SK-N-SH treated with all-trans-retinoic acid at 6 μM for 48 hours (cell line): ENCODE measurements around the gene NRSN1.

ENCODE experiments used
- ATAC-seq: fragments of 200-7000 bp; cut with Tn5 transposase; 3 replicates; pipeline ENCODE4 v1.9.1; 2020; ENCODE audit warnings: mild to moderate bottlenecking, moderate library complexity
- ARNTL ChIP-seq: fragments of 450-650 bp; formaldehyde crosslinking; IDR thresholded peaks from 2 replicates; pipeline ENCODE4 v1.5.0; 2020; ENCODE audit warnings: low read depth, mild to moderate bottlenecking, moderate library complexity, borderline replicate concordance
- BACH2 ChIP-seq: fragments of 250-450 bp; sonication (Bioruptor Pico); IDR thresholded peaks from 2 replicates; pipeline ENCODE4 v1.9.0; 2021; ENCODE audit warnings: mild to moderate bottlenecking, borderline replicate concordance
- CREB5 ChIP-seq: fragments of 250-450 bp; sonication (Bioruptor Pico); IDR thresholded peaks from 2 replicates; pipeline ENCODE4 v1.5.1; 2020; ENCODE audit warnings: low read depth, mild to moderate bottlenecking, moderate library complexity
- CSDC2 ChIP-seq: fragments of 250-450 bp; sonication (Bioruptor Pico); IDR thresholded peaks from 2 replicates; pipeline ENCODE4 v1.5.0; 2020; ENCODE audit warnings: mild to moderate bottlenecking, moderate library complexity
- ESRRG ChIP-seq: fragments of 250-450 bp; sonication (Bioruptor Pico); IDR thresholded peaks from 2 replicates; pipeline ENCODE4 v1.6.1; 2021; ENCODE audit warnings: mild to moderate bottlenecking
- GLIS3 ChIP-seq: fragments of 250-450 bp; sonication (Bioruptor Pico); IDR thresholded peaks from 2 replicates; pipeline ENCODE4 v1.5.0; 2020; ENCODE audit warnings: mild to moderate bottlenecking, moderate library complexity
- ISL1 ChIP-seq: fragments of 250-450 bp; sonication (Bioruptor Pico); IDR thresholded peaks from 2 replicates; pipeline ENCODE4 v2.1.2; 2022; ENCODE audit warnings: mild to moderate bottlenecking, moderate library complexity
- OSR1 ChIP-seq: fragments of 250-450 bp; sonication (Bioruptor Pico); IDR thresholded peaks from 2 replicates; pipeline ENCODE4 v1.8.0; 2022; ENCODE audit warnings: moderate library complexity, mild to moderate bottlenecking, inconsistent platforms
- PATZ1 ChIP-seq: fragments of 250-450 bp; sonication (Bioruptor Pico); IDR thresholded peaks from 2 replicates; pipeline ENCODE4 v1.8.0; 2020; ENCODE audit warnings: mild to moderate bottlenecking, moderate library complexity, borderline replicate concordance
- POU6F1 ChIP-seq: fragments of 250-450 bp; sonication (Bioruptor Pico); IDR thresholded peaks from 2 replicates; pipeline ENCODE4 v1.8.0; 2021; ENCODE audit warnings: low read depth, mild to moderate bottlenecking, moderate library complexity, borderline replicate concordance
- PPARA ChIP-seq: fragments of 250-450 bp; sonication (Bioruptor Pico); IDR thresholded peaks from 2 replicates; pipeline ENCODE4 v1.5.0; 2020; ENCODE audit warnings: mild to moderate bottlenecking, borderline replicate concordance
- RARB ChIP-seq: fragments of 250-450 bp; sonication (Bioruptor Pico); IDR thresholded peaks from 2 replicates; pipeline ENCODE4 v1.8.0; 2021; ENCODE audit warnings: mild to moderate bottlenecking, moderate library complexity
- SNAI2 ChIP-seq: fragments of 250-450 bp; sonication (Bioruptor Pico); IDR thresholded peaks from 2 replicates; pipeline ENCODE4 v1.5.0; 2020; ENCODE audit warnings: mild to moderate bottlenecking, moderate library complexity
- TCF4 ChIP-seq: fragments of 250-450 bp; sonication (Bioruptor Pico); IDR thresholded peaks from 2 replicates; pipeline ENCODE4 v1.8.0; 2021; ENCODE audit warnings: mild to moderate bottlenecking, moderate library complexity, borderline replicate concordance
- TOX ChIP-seq: fragments of 250-450 bp; sonication (Bioruptor Pico); IDR thresholded peaks from 2 replicates; pipeline ENCODE4 v1.8.0; 2021; ENCODE audit warnings: mild to moderate bottlenecking, moderate library complexity, borderline replicate concordance
- ZC3H10 ChIP-seq: fragments of 250-450 bp; sonication (Bioruptor Pico); IDR thresholded peaks from 2 replicates; pipeline ENCODE4 v1.5.1; 2021; ENCODE audit warnings: mild to moderate bottlenecking, moderate library complexity
- ZFP3 ChIP-seq: fragments of 250-450 bp; sonication (Bioruptor Pico); IDR thresholded peaks from 2 replicates; pipeline ENCODE4 v1.5.0; 2020; ENCODE audit warnings: mild to moderate bottlenecking, moderate library complexity
- ZFP30 ChIP-seq: fragments of 450-650 bp; formaldehyde crosslinking; IDR thresholded peaks from 2 replicates; pipeline ENCODE4 v1.5.0; 2022; ENCODE audit warnings: mild to moderate bottlenecking, moderate library complexity
- ZNF565 ChIP-seq: fragments of 450-650 bp; formaldehyde crosslinking; conservative IDR thresholded peaks from 2 replicates; pipeline ENCODE4 v1.5.0; 2020; ENCODE audit warnings: low read depth, mild to moderate bottlenecking, moderate library complexity
- ZNF70 ChIP-seq: fragments of 450-650 bp; formaldehyde crosslinking; IDR thresholded peaks from 2 replicates; pipeline ENCODE4 v1.5.0; 2020; ENCODE audit warnings: mild to moderate bottlenecking, moderate library complexity
- ZNF8 ChIP-seq: fragments of 450-650 bp; formaldehyde crosslinking; IDR thresholded peaks from 2 replicates; pipeline ENCODE4 v1.5.0; 2020; ENCODE audit warnings: mild to moderate bottlenecking, moderate library complexity
- TF ChIP-seq, protein P1 (sequence below): fragments of 250-450 bp; sonication (Bioruptor Pico); IDR thresholded peaks from 2 replicates; pipeline ENCODE4 v1.5.1; 2021; ENCODE audit warnings: mild to moderate bottlenecking, moderate library complexity

Gene NRSN1

DNA sequence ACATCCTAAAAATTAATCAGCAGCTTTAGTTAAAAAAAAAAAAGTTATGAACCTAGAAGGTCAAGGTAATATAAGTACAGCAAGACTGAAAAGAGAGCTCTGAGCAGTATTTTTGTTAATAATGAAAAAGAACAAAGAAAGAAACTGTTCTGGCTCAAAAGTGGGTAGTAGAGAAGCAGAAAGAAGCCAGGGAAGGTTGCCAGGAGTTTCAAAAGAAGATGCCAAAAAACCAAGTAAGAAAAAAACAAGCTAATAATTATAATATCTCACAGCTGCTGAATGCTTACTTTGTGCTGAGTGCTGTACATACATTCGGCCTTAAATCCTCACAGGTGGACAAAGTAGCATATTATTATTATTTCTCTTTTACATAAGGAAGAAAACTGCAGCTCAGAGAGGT is 31.9 kb downstream of the NRSN1 start (continued):
- TF ChIP-seq TCF4 (CRISPR knock-in tag) (no peak), ZFP30 (CRISPR knock-in tag) (no peak), ZC3H10 (CRISPR knock-in tag) (no peak)
- TF ChIP-seq, all 23 proteins: peak for 0

DNA sequence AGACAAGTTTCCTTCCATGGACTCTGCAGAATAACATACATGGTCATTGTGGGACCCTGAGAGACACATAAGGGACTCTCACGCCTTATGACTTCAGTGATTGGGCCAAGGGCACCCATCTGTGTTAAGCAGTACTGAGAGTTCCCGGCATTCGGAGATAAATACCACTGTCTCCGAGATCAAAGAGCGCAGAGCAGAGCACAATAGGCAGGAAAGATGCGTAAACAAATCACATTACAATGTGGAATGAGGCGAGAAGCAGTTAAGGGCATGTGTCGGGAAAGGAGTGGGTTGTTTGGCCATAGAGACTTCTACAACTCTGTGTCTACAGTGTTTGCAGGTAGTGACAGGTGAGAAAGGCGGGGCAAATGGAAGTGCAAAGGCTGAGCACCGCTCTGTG is 57.6 kb downstream of the NRSN1 start:
- TF ChIP-seq TOX (no peak), ZNF8 (CRISPR knock-in tag) (no peak), TCF4 (CRISPR knock-in tag) (no peak), BACH2 (CRISPR knock-in tag) (no peak), POU6F1 (no peak), ZNF70 (CRISPR knock-in tag) (no peak), CREB5 (CRISPR knock-in tag) (no peak), ZC3H10 (CRISPR knock-in tag) (no peak), PPARA (no peak), RARB (CRISPR knock-in tag) (no peak), ZFP3 (no peak), OSR1 (CRISPR knock-in tag) (no peak), ESRRG (CRISPR knock-in tag) (no peak)
- TF ChIP-seq, all 23 proteins: peak for 0
- no peak for ATAC-seq

GRCh38 chr6:24186349-24186748 is 60.3 kb downstream of the NRSN1 start:
- no peak for TF ChIP-seq ZFP30 (CRISPR knock-in tag)
- TF ChIP-seq ESRRG (CRISPR knock-in tag) = no peak
- TF ChIP-seq ZNF8 (CRISPR knock-in tag) = no peak
- no peak for TF ChIP-seq PPARA
- TF ChIP-seq, protein P1, sequence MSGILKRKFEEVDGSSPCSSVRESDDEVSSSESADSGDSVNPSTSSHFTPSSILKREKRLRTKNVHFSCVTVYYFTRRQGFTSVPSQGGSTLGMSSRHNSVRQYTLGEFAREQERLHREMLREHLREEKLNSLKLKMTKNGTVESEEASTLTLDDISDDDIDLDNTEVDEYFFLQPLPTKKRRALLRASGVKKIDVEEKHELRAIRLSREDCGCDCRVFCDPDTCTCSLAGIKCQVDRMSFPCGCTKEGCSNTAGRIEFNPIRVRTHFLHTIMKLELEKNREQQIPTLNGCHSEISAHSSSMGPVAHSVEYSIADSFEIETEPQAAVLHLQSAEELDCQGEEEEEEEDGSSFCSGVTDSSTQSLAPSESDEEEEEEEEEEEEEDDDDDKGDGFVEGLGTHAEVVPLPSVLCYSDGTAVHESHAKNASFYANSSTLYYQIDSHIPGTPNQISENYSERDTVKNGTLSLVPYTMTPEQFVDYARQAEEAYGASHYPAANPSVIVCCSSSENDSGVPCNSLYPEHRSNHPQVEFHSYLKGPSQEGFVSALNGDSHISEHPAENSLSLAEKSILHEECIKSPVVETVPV (CRISPR knock-in tag) = no peak
- TF ChIP-seq OSR1 (CRISPR knock-in tag) = no peak
- no peak for TF ChIP-seq RARB (CRISPR knock-in tag)
- no peak for TF ChIP-seq BACH2 (CRISPR knock-in tag)
- no peak for TF ChIP-seq ZC3H10 (CRISPR knock-in tag)
- TF ChIP-seq ISL1 (CRISPR knock-in tag) = no peak
- no peak for TF ChIP-seq TCF4 (CRISPR knock-in tag)
- TF ChIP-seq GLIS3 (CRISPR knock-in tag) = no peak
- TF ChIP-seq CREB5 (CRISPR knock-in tag) = no peak
- TF ChIP-seq ARNTL (CRISPR knock-in tag) = no peak
- no peak for TF ChIP-seq PATZ1 (CRISPR knock-in tag)
- no peak for TF ChIP-seq SNAI2 (CRISPR knock-in tag)
- TF ChIP-seq, all 23 proteins: peak for 0
- no peak for ATAC-seq

DNA sequence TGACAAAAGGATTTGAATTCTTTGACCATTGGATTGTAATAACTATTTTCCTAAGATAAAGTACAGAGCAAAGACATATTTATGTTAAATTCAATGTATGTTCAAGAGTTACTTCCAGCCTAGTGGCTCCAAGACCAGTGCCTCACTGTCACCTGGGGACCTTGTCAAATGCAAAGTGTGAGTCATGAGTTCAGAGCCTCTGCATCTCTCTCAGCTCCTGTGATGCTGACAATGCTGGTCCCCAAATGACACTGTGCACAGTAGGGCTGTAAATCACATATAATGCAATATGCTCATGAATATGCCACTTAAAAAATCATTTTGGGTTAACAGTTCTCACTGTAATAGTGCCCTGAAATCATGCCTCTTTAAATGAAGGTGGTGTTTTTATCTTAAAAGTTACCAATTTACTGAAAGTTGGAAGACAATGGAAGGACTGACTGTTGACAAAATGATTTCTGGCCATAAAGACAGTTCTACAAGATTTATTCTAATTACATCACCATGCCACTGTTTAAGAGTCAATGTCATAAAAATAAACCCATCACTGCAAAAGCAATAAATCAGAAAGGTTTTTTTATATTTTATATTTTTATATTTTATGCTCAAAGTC is 62.1 kb downstream of the NRSN1 start:
- no peak for ATAC-seq
- TF ChIP-seq, protein P1 (CRISPR knock-in tag) = no peak
- TF ChIP-seq PATZ1 (CRISPR knock-in tag) (no peak), GLIS3 (CRISPR knock-in tag) (no peak), ESRRG (CRISPR knock-in tag) (no peak), BACH2 (CRISPR knock-in tag) (no peak), RARB (CRISPR knock-in tag) (no peak), ZNF8 (CRISPR knock-in tag) (no peak), ZNF565 (CRISPR knock-in tag) (no peak), CSDC2 (no peak), ZNF70 (CRISPR knock-in tag) (no peak), CREB5 (CRISPR knock-in tag) (no peak), ISL1 (CRISPR knock-in tag) (no peak), SNAI2 (CRISPR knock-in tag) (no peak), PPARA (no peak)
